GM19455 (cell line): ENCODE data around the gene NDRG3.

Experiments
- ATAC-seq: cut with Tn5 transposase; IDR thresholded peaks from one replicate; pipeline ENCODE4 v1.9.1; 2021; ENCODE audit not compliant: unreplicated experiment

The NDRG3 gene

GRCh38 chr20:36761125-36761524 is 15.2 kb upstream of the NDRG3 start:
- ATAC-seq, result no peak

GRCh38 chr20:36760647-36761046 is 14.8 kb upstream of the NDRG3 start:
- no peak for ATAC-seq

GRCh38 chr20:36758276-36758675 is 12.4 kb upstream of the NDRG3 start:
- no peak for ATAC-seq

- no peak for ATAC-seq
These were observed 10.6 kb upstream of the NDRG3 start for GRCh38 chr20:36756496-36756895.

DNA sequence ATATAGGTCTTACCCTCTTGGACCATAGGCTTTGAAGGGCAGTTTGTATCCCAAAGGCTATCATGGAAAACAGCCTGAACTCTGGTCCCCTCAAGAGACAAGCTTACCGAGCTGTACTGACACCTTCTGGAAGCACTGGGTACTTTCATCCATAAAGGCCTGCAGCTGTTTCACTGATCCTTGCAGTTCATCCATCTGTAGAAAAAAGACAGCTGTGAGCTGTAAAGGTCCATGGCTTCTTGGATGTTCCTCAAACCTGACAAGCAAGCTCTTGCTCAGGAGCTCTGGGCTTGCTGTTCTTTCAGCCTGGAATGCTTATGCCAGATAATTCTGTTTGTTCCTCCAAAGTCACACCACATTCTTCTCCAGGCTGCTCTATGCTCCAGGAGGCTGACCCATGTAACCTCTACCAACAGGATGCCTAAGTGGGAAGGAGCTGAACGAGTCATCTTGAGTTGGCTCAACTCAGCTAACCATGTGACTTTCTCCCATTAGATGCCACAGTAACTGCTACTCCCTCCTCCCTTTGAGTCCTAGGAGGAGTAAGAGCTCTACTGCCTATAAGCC is 8.8 kb upstream of the NDRG3 start:
- no peak for ATAC-seq

- ATAC-seq, result no peak
These were observed 6.7 kb upstream of the NDRG3 start for GRCh38 chr20:36752582-36752981.

GRCh38 chr20:36745234-36745926 is 510 bp downstream of the NDRG3 start:
- ATAC-seq, result peak; percentile 35

DNA sequence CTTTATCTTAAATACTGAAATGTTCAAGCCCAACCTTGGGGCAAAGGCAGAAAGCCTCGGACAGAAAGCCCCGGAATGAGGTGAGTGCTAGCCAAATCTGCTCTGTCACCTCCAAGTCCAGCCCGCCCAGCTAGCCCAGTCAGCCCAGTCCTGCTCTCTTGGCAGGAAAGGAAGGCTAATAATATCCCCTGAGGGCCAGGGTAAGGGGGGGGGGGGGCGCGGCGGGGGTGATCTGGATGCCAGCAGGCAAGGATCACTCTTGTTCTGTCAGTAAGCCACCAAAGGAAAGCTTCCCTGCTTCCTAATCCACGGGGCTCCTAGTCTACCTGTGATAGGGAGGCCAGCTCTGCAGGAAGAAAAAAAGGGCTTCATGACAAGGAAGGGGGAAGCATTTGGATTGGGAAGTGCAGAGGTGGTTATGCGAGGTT is 1.1 kb downstream of the NDRG3 start:
- ATAC-seq, result no peak

- ATAC-seq, result no peak
These were observed 1.6 kb downstream of the NDRG3 start for GRCh38 chr20:36744243-36744642.

- ATAC-seq, result no peak
These were observed 3.3 kb downstream of the NDRG3 start for GRCh38 chr20:36742558-36742957.

- ATAC-seq, result no peak
These were observed 4.8 kb downstream of the NDRG3 start for GRCh38 chr20:36741072-36741471.

- ATAC-seq, result no peak
These were observed 8.7 kb downstream of the NDRG3 start for GRCh38 chr20:36737183-36737499.

GRCh38 chr20:36736451-36737182 is 9.3 kb downstream of the NDRG3 start:
- ATAC-seq, result no peak

GRCh38 chr20:36732456-36732855 is 13.4 kb downstream of the NDRG3 start:
- ATAC-seq, result no peak

GRCh38 chr20:36728986-36729385 is 16.9 kb downstream of the NDRG3 start:
- no peak for ATAC-seq

GRCh38 chr20:36726168-36726567 is 19.7 kb downstream of the NDRG3 start:
- ATAC-seq, result no peak

GRCh38 chr20:36720510-36720909 is 25.4 kb downstream of the NDRG3 start:
- no peak for ATAC-seq

GRCh38 chr20:36717657-36718056 is 28.2 kb downstream of the NDRG3 start:
- no peak for ATAC-seq

- ATAC-seq, result no peak
These were observed 28.9 kb downstream of the NDRG3 start for GRCh38 chr20:36717021-36717420.

- no peak for ATAC-seq
These were observed 33.1 kb downstream of the NDRG3 start for GRCh38 chr20:36712775-36713174.

GRCh38 chr20:36709126-36709525 is 36.8 kb downstream of the NDRG3 start:
- ATAC-seq, result no peak

DNA sequence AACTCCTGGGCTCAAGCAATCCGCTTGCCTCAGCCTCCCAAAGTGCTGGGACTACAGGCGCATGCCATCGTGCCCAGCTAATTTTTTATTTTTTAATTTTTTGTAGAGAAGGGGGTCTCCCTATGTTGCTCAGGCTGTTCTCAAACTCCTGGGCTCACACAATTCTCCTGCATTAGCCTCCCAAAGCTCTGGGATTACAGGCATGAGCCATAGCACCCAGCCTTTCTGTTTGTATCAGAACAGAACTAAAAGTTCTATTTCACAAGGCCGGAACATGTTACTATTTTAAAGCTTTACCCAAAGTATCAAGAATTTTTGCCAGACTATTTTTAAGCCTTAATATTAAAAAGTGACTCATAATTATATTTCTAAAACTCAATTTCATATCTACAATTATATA is 42.4 kb downstream of the NDRG3 start:
- no peak for ATAC-seq
